Trophoblast cell (in vitro differentiated cells and primary cell): ENCODE data around the gene PXDN.
A peak's percentile ranks its signal among the peaks of the same experiment; 100 is the strongest.

ENCODE experiments used
- DNase-seq, 2 donors: peaks; one replicate each; pipeline ENCODE4 v3.0.0-alpha.2; 2016
- H2AFZ ChIP-seq: 2 replicates; pipeline ENCODE4 v1.6.1; 2013; ENCODE audit warnings: low read length, moderate library complexity, mild to moderate bottlenecking; ENCODE audit not compliant: insufficient read depth, poor library complexity
- H2AK5ac ChIP-seq: 2 replicates; pipeline ENCODE4 v1.6.1; 2013; ENCODE audit warnings: mild to moderate bottlenecking, low read length
- H2BK120ac ChIP-seq: 2 replicates; pipeline ENCODE4 v1.6.1; 2013; ENCODE audit warnings: low read length, mild to moderate bottlenecking, moderate library complexity; ENCODE audit not compliant: insufficient read depth, poor library complexity
- H2BK12ac ChIP-seq: 2 replicates; pipeline ENCODE4 v1.6.1; 2013; ENCODE audit warnings: mild to moderate bottlenecking, low read length, moderate library complexity
- H2BK5ac ChIP-seq: 2 replicates; pipeline ENCODE4 v1.6.1; 2013; ENCODE audit warnings: low read length, low read depth, moderate library complexity, mild to moderate bottlenecking; ENCODE audit not compliant: poor library complexity
- H3K14ac ChIP-seq: 2 replicates; pipeline ENCODE4 v1.6.1; 2013; ENCODE audit warnings: mild to moderate bottlenecking, low read length
- H3K18ac ChIP-seq: 2 replicates; pipeline ENCODE4 v1.6.1; 2013; ENCODE audit warnings: mild to moderate bottlenecking, low read length
- H3K23ac ChIP-seq: 2 replicates; pipeline ENCODE4 v1.6.1; 2013; ENCODE audit warnings: low read length
- H3K27ac ChIP-seq: 2 replicates; pipeline ENCODE4 v1.5.1; 2013; ENCODE audit warnings: low read depth, mild to moderate bottlenecking, inconsistent platforms, low read length, moderate library complexity
- H3K27me3 ChIP-seq: 2 replicates; pipeline ENCODE4 v1.6.1; 2013; ENCODE audit warnings: inconsistent platforms, mild to moderate bottlenecking, low read length, moderate library complexity; ENCODE audit not compliant: insufficient read depth
- H3K36me3 ChIP-seq, 2 experiments: 1 replicate in 1 of 2; 2 replicates in 1 of 2; pipeline ENCODE4 v1.6.1; 2013; ENCODE audit warnings: low read length in 2 of 2, mild to moderate bottlenecking in 2 of 2, moderate library complexity in 1 of 2; ENCODE audit not compliant: insufficient read depth in 2 of 2, control insufficient read depth in 1 of 2
- H3K4ac ChIP-seq: 2 replicates; pipeline ENCODE4 v1.6.1; 2013; ENCODE audit warnings: low read depth, mild to moderate bottlenecking, low read length, moderate library complexity
- H3K4me1 ChIP-seq, 2 experiments: 1 replicate in 1 of 2; 2 replicates in 1 of 2; pipeline ENCODE4 v1.6.1; 2013; ENCODE audit warnings: low read length in 2 of 2, mild to moderate bottlenecking in 2 of 2, moderate library complexity in 1 of 2; ENCODE audit not compliant: insufficient read depth in 2 of 2, control insufficient read depth in 1 of 2
- H3K4me2 ChIP-seq: 2 replicates; pipeline ENCODE4 v1.6.1; 2013; ENCODE audit warnings: inconsistent platforms, mild to moderate bottlenecking, low read length, moderate library complexity
- H3K4me3 ChIP-seq: 2 replicates; pipeline ENCODE4 v1.5.1; 2013; ENCODE audit warnings: mild to moderate bottlenecking, low read depth, low read length, inconsistent platforms
- H3K79me1 ChIP-seq: one replicate; pipeline ENCODE4 v1.6.1; 2013; ENCODE audit warnings: low read length
- H3K79me2 ChIP-seq: 2 replicates; pipeline ENCODE4 v1.6.1; 2013; ENCODE audit warnings: low read length, mild to moderate bottlenecking; ENCODE audit not compliant: control insufficient read depth, insufficient read depth, poor library complexity
- H3K9ac ChIP-seq: 2 replicates; pipeline ENCODE4 v1.6.1; 2013; ENCODE audit warnings: mild to moderate bottlenecking, low read length
- H3K9me3 ChIP-seq: 2 replicates; pipeline ENCODE4 v1.6.1; 2013; ENCODE audit warnings: low read depth, mild to moderate bottlenecking, control low read depth, inconsistent platforms, low read length; ENCODE audit not compliant: insufficient read depth
- H4K12ac ChIP-seq: 2 replicates; pipeline ENCODE4 v1.6.1; 2013; ENCODE audit warnings: low read depth, mild to moderate bottlenecking, low read length, moderate library complexity
- H4K8ac ChIP-seq: 2 replicates; pipeline ENCODE4 v1.6.1; 2013; ENCODE audit warnings: low read depth, mild to moderate bottlenecking, low read length, moderate library complexity
- H4K91ac ChIP-seq: one replicate; pipeline ENCODE4 v1.6.1; 2013; ENCODE audit warnings: low read depth, mild to moderate bottlenecking, low read length, moderate library complexity
- WGBS: extraction: QIAGEN DNeasy Blood & Tissue Kit; methylation state at CpG from one replicate; pipeline ENCODE4 v1.1.7; 2013; ENCODE audit warnings: missing lambda C conversion rate; ENCODE audit not compliant: insufficient read length, insufficient coverage; ENCODE audit errors: extremely low coverage; 5-methylcytosine and 5-hydroxymethylcytosine counted together

Gene PXDN

DNA sequence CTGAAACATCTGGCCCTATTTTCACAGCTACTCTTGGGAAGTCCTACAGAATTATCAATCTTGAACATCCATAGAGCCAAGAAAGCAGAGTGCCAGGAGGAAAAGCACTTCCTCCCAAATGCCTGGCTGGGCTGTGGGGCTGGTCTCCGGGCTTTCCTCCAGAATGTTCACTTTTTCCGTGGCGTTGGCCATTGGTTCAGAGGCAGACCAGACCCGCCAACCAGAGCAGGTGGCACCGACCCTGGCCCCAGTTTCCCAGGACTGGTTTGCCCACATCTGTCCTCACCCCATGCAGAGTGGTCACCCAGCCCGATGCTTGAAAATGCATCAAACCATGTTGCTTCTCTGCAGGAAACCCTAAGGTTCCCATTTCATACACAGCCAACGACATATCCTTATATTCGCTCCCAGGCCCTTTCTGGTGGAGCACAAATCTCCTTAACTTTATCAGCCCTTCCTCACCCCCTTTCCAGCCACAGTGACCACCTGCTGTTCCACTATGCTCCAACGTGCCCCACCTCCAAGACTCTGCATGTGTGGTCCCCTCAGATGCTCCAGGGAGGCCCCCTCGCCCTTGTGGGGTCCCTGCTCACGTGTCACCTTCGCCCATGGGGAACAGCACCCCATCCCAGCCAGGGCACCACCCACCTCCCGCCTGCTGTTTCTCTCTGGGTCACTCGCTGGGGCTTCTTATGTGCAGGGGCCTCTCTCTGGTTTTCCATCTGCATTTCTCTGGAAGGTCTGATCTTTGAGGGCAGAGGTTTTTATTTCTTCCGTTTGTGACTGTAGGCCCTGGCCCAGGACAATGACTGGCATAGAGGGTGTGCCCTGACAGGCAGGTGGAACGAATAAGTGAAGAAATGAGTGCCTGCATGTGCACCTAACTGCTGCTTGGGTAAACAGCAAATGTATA lies 92.9 kb downstream of the PXDN start:
- Histone ChIP-seq H2AFZ (no peak overlapping the region), H3K4me2 (no peak overlapping the region), H3K9ac (no peak overlapping the region), H3K4me3 (no peak overlapping the region), H3K27me3 (no peaks in the 10 kb centered on the region), H3K23ac (no peak overlapping the region), H2BK12ac (no peak overlapping the region), H3K27ac (no peak overlapping the region), H3K79me2 (no peaks in the 10 kb centered on the region), H3K9me3 (peaks cover 7% of the 10 kb centered on the region), H4K8ac (no peak overlapping the region), H2BK5ac (no peak overlapping the region), H2AK5ac (no peak overlapping the region), H3K36me3 (peaks cover 57 to 68% of the 10 kb centered on the region in 2 experiments), H3K18ac (no peak overlapping the region), H3K79me1 (no peaks in the 10 kb centered on the region), H4K12ac (no peak overlapping the region), H3K14ac (no peak overlapping the region), H3K4ac (no peak overlapping the region), H2BK120ac (no peak overlapping the region), H3K4me1 (no peaks in the 10 kb centered on the region), H4K91ac (no peak overlapping the region)
- no peak for DNase-seq
- no CpG with 5 or more reads among the region's 16 CpGs for WGBS

DNA sequence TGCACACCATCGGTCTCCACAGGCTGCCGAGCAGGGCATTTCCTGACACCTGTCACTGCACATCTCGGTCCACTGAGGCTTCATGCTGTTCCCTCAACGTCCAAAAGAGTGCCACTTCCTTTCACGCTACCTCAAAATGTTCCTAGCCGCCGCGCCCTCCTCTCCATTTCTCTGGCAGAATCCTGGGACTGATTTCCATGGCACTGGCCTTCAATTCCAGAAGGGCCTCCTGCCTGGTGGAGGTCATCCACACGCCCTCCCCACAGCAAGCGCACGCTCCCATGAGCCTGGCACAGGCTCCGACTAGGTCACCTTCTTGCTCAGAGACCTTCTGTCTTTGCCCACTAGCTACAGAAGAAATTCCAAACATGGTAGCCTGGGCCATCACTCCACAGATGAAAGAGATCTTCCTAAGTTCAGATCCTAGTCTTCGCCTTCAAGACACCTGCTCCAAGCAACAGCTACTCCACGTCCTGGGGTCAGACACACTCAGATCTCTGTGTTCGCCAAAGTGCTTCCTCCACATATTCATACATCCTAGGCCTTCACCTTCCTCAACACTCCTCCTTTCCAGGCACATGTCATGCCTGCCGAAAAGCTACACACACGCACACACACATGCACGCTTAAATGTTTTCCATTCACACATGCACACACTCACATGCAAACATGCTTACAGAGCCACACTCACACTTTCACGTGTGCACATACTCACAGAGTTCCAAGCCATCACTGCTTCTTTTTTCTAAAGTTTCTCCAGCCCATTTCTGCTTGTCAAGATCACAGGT lies 94.0 kb downstream of the PXDN start:
- no peaks in the 10 kb centered on the region for H3K79me1 ChIP-seq
- no CpG with 5 or more reads among the region's 19 CpGs for WGBS

DNA sequence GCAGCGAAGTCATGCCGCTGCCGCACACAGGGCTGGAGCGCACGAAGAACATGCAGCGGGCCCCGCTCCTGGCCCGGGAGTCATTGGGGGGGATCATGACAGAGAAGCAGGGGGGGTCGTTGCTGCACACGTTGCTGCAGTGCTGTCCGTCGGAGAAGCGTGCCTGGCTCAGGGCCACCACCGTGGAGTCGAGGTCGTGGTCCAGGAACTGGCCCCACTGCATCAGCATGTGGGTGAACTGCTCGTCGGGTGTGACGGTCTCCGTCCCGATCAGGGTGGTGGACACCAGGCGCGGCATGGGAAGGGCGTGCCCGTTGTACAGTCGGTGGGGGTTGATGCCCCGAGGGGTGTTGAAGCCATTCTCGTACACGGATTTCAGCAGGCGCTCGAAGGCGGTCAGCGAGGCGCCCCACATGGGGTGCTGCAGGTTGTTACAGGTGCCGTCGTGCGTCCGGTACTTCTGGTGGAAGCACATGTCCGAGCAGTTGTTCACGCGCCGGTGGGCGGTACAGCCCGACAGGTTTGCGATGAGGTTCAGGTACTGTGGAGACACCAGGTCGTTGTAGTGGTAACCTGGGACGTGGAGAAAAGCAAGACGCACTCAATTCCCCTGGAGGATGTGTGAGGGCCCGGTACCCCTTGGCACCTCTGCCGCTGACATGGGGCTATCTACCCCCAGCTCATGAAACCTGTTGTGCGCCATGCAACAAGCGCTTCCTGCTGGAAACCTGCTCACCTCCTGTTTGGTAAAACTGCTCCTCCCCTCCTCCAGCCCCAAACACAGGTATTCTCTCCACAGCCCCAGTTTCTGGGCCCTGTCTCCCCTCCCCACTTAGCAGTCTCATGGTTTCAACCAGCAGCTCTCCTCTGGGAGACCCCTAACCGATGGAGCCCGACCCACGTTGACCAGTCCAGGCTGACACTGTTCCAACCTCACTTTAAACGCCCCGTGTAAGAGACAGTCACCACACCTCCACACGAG lies 94.9 kb downstream of the PXDN start:
- H4K8ac ChIP-seq: no peak overlapping the region
- H2AK5ac ChIP-seq: no peak overlapping the region
- H3K4me1 ChIP-seq: peaks cover 6 to 7% of the 10 kb centered on the region in 2 experiments
- WGBS: no CpG with 5 or more reads among the region's 58 CpGs
- no peak overlapping the region for H3K9ac ChIP-seq
- no peak overlapping the region for H3K4ac ChIP-seq
- no peak overlapping the region for H2AFZ ChIP-seq
- DNase-seq: no peak
- H3K4me2 ChIP-seq: no peak overlapping the region
- H3K79me1 ChIP-seq: peaks cover under 1% of the 10 kb centered on the region
- H4K12ac ChIP-seq: no peak overlapping the region
- H3K9me3 ChIP-seq: peaks cover 7% of the 10 kb centered on the region
- no peaks in the 10 kb centered on the region for H3K79me2 ChIP-seq
- no peak overlapping the region for H3K23ac ChIP-seq
- peaks cover 63 to 68% of the 10 kb centered on the region in 2 experiments for H3K36me3 ChIP-seq
- H4K91ac ChIP-seq: no peak overlapping the region
- no peak overlapping the region for H3K14ac ChIP-seq
- no peak overlapping the region for H3K18ac ChIP-seq
- H2BK12ac ChIP-seq: no peak overlapping the region
- H2BK120ac ChIP-seq: no peak overlapping the region
- peak overlapping the region; percentile 3 for H3K4me3 ChIP-seq
- no peak overlapping the region for H3K27ac ChIP-seq
- H3K27me3 ChIP-seq: no peaks in the 10 kb centered on the region
- H2BK5ac ChIP-seq: no peak overlapping the region

More for the DNA sequence above, 94.0 kb downstream of the PXDN start:
- Histone ChIP-seq H3K9ac (no peak overlapping the region), H3K4me3 (no peak overlapping the region), H3K4me2 (no peak overlapping the region), H3K9me3 (peaks cover 7% of the 10 kb centered on the region), H2AFZ (no peak overlapping the region), H3K18ac (no peak overlapping the region), H3K23ac (no peak overlapping the region), H3K4ac (no peak overlapping the region), H3K14ac (no peak overlapping the region), H4K91ac (no peak overlapping the region), H2BK12ac (no peak overlapping the region), H2AK5ac (no peak overlapping the region), H3K36me3 (peaks cover 61 to 72% of the 10 kb centered on the region in 2 experiments), H3K79me2 (no peaks in the 10 kb centered on the region), H4K12ac (no peak overlapping the region), H4K8ac (no peak overlapping the region), H2BK5ac (no peak overlapping the region), H3K27ac (no peak overlapping the region), H2BK120ac (no peak overlapping the region), H3K4me1 (peaks cover 6 to 7% of the 10 kb centered on the region in 2 experiments), H3K27me3 (no peaks in the 10 kb centered on the region)
- no peak for DNase-seq
